Measurements from ENCODE around the gene F2RL1.
"Not testable (repeated sequence)": the region's sequence is repeated elsewhere in the genome, so short reads cannot be mapped to it uniquely, and the experiment has no call there.

Gene F2RL1

DNA sequence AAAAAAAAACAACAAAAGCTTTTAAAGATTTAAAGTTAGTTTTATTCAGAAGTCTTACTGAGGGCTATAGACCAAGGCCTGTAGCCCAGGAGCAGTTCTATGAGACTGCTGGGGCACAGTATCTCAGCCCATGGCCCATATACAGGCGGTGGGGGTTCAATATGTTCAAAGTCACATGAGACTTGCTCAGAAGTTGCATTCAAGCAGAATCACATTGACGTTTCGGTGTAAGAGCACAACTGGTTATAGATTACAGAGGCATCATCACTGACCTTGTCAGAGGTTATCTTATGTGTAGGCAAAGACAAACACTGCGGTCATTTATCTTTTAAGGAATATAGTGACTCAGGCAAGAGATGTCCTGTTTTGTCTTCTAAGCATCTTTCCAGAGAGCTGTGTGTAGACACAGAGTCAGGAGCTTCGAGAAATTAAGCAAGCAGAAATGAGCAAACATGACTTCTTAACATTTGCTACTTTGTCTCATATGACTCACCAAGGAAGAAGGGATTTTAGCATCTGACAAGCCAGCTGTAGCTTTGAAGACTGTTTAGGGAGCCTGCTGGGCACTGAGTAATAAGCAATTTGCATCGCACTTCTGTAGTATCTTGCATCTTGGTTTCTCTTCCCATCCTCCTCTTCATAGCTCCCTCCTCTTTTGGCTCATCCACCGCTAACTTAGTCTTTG is 12.9 kb upstream of the F2RL1 start:
- no peak for DNase-seq (ENCODE audit: low read depth in 2 of 3, low spot score in 2 of 3)

DNA sequence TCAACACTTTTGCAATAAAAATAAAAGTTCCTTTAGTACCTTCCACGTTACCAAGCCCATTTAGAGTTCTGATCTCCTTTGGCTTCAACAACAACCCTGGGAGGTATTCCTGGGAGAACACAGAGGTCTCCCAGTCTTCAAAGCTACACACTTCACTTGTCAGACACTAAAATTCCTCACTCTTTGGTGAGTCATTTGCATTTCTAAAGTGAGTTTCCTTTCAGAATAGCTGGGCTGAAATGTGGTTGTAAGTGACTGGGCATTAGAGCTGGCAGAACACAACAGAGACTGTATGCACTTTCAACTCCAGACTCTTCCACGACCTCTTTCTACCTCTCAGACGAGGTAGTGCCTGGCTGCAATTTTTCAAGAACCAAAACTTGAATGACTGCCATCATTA is 11.5 kb upstream of the F2RL1 start:
- DNase-seq (ENCODE audit: low read depth in 2 of 3, low spot score in 2 of 3), result no peak

DNA sequence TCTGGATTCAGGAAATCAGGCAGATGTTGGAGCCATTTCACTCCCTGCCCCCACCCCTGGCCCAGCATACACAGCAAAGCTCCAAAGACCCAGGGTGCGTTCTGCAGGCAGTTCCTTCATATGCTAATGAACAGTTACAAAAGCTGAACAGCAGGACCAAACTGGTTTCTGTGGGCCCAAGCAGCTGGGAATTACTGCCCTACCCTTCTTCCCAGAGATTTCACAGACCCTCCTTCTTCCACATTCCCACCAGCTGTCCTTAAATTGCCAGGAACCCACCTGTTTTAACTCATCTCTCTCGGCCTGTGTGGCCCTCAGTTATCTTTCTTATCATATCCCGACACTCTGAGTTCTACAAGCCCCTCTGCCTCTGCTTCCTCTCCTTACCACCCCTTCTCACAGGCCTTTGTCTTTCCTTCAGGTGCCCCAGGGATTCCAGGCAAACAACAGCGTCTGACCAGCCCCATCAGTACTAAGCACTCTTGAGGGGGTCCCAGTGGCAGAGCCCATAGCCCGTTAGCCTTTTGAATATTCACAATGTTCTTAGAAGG is 10.6 kb upstream of the F2RL1 start:
- no peak for DNase-seq (ENCODE audit: low read depth in 2 of 3, low spot score in 2 of 3)

- DNase-seq (ENCODE audit: low read depth in 2 of 3, low spot score in 2 of 3), result no peak
Observed at GRCh38 chr5:76809141-76809540, 9.7 kb upstream of the F2RL1 start.

- no peak for DNase-seq (ENCODE audit: low read depth in 2 of 3, low spot score in 2 of 3)
Observed at GRCh38 chr5:76810236-76810635, 8.6 kb upstream of the F2RL1 start.

DNA sequence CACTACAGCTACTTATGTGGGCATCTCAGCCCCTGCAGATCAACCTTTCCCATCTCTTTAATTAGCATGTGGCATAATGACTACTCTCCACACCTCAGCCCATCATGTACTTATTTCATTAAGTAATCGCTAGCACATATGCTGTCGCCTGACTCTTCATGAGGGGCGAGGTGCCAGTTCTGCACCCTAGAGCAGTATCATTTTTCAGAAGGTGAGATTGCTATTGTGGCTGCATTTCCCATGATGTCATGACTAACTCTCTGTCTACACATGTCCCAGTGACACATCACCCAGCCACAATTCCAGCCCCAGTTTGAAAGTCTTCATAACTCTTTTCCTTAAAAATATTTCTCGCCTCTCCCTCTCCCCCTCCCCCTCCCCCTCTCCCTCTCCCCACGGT is 7.6 kb upstream of the F2RL1 start:
- no peak for DNase-seq (ENCODE audit: low read depth in 2 of 3, low spot score in 2 of 3)

GRCh38 chr5:76812209-76812608 is 6.6 kb upstream of the F2RL1 start:
- DNase-seq (ENCODE audit: low read depth in 2 of 3, low spot score in 2 of 3), result not testable (repeated sequence)

GRCh38 chr5:76813982-76814562 is 4.8 kb upstream of the F2RL1 start:
- DNase-seq (ENCODE audit: low read depth in 2 of 3, low spot score in 2 of 3), result no peak

DNA sequence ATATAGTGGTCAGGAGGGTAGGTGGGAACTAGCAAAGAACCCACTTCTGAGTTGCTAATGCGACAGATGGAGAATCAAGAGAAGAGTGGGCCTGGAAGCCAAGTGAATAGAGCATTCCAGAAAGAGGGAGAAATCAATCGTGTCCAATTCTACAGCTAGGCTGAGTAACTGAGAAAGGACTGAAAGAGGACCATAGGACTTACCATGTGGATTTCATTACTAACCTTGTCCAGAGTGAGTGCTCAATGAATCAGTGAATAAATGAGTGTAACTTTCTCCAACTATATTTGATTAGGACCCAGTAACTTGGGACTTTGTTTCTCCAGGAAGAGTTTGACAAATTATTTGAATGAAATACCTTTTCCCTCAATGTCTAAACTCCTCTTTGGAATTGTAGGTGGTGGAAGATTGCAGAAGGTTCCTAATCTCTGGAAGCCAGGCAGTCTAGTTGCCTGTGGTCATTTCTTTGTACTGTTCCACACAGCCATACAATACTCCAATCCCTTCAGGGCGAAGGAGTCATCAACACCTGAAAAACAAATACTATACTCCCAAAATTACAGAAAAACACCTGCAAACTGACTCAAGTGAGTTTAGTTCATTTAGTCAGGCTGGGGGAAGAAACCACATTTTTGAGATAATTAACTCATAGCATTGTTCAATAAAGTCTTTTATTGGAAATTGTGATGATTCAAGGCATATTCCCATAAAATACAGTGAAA is 2.6 kb upstream of the F2RL1 start:
- DNase-seq (ENCODE audit: low read depth in 2 of 3, low spot score in 2 of 3), result no peak

- no peak for DNase-seq (ENCODE audit: low read depth in 2 of 3, low spot score in 2 of 3)
Observed at GRCh38 chr5:76819851-76820525, 1.2 kb downstream of the F2RL1 start.

DNA sequence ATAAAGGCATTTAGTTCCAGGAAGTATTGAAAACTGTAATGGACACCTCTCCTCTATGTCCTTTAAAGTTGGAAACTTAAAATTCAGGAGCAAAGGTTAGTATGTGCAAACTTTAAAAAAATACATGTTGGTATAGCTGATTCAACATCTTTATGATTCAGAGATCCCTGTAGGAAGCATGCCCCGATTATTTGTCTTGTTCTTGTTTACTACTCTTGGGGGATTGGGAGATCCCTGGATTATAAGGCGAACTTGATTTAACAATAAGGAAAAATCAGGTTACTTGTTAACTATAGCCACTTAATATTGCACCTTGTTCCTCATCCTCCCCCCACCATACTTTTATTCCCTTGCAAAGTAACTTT is 1.7 kb downstream of the F2RL1 start:
- no peak for DNase-seq (ENCODE audit: low read depth in 2 of 3, low spot score in 2 of 3)

DNA sequence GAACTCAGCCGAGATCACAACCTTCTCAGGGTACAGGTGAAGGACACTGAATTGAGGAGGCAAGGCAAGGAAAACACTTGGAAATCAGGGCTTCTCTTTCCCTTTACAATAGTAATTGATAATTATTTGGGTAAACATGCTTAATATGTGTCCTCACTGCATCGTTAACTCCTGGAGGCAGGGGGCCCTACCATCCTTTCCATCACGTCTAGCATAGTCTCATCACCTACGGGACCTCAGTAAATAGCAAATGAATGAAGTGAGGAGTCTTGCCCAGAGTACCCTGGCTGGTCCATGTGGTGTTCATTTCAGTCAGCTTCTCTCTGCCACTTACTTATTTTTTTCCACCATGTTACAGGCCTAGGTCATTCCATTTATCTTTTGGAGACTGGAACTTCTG is 2.3 kb downstream of the F2RL1 start:
- no peak for DNase-seq (ENCODE audit: low read depth in 2 of 3, low spot score in 2 of 3)

- DNase-seq (ENCODE audit: low read depth in 2 of 3, low spot score in 2 of 3), result not testable (repeated sequence)
Observed at GRCh38 chr5:76822105-76822731, 3.4 kb downstream of the F2RL1 start.

DNA sequence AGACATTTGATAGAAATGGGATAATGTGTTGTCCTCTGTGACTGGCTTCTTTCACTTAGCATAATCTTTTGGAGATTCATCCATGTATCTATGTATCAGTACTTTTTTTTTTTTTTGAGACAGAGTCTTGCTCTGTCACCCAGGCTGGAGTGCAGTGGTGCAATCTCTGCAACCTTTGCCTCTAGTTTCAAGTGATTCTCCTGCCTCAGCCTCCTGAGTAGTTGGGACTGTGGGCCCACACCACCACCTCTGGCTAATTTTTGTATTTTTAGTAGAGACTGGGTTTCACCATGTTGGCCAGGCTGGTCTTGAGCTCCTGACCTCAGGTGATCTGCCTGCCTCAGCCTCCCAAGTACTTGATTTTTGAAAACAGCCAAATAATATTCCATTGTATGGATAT is 7.6 kb downstream of the F2RL1 start:
- DNase-seq (ENCODE audit: low read depth in 2 of 3, low spot score in 2 of 3), result not testable (repeated sequence)

DNA sequence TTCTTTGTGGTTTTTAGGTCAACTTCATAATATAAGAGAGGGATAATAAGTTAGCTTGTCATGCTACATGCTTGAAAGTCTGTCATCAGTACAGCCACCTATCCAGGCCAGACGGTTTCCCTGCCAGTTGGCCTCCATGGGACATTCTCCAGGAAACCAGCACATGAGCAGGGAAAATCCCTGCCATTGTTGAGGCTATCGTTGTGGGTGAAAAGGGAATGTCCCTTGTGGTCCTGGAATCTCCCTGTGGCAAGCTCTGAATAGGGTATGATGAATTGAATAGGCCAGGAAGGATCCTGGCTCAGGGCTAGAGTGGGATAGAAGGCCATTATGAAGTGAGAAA is 12.3 kb downstream of the F2RL1 start:
- DNase-seq (ENCODE audit: low read depth in 2 of 3, low spot score in 2 of 3), result no peak

DNA sequence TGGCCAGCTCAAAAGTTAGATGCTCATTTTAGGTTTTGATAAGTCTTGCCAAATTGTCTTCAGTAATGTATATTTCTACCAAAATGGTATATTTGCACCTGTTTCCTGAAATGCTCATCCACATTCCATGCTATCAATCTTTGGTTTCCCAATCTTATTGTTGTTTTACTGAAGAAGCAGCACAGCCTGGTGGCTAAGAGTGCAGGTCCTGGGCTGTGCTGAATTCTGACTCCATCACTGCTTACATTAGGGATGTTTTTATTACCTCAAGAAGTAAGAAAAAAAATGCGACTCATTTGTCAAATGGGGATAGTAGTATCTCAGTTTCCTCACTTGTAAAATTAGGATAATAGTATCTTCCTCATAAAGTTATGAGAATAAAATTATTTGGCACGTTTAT is 17.4 kb downstream of the F2RL1 start:
- no peak for DNase-seq (ENCODE audit: low read depth in 2 of 3, low spot score in 2 of 3)

- no peak for DNase-seq (ENCODE audit: low read depth in 2 of 3, low spot score in 2 of 3)
Observed at GRCh38 chr5:76836585-76836984, 17.8 kb downstream of the F2RL1 start.

- no peak for DNase-seq (ENCODE audit: low read depth in 2 of 3, low spot score in 2 of 3)
Observed at GRCh38 chr5:76838481-76839261, 19.8 kb downstream of the F2RL1 start.

DNA sequence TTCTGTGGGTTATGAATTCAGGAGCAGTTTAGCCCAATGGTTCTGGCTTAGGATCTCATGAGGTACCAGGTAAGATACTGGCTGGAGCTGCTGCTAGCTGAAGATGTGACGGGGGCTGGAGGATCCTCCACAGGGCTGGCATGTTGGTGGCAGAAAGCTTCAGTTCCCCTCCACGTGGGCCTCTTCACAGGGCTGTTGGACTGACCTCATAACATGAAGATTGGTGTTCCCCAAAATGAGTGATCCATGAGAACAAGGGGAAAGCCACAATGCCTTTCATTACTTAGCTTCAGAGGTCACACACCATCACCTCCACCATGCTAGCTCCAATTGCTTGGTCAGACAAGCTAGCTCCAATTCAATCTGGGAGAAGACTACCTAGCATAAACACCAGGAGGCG is 22.5 kb downstream of the F2RL1 start:
- no peak for DNase-seq (ENCODE audit: low read depth in 2 of 3, low spot score in 2 of 3)

- DNase-seq (ENCODE audit: low read depth in 2 of 3, low spot score in 2 of 3), result no peak
Observed at GRCh38 chr5:76845890-76846289, 27.1 kb downstream of the F2RL1 start.

Data from activated CD8-positive, alpha-beta memory T cell treated with anti-CD3 and anti-CD28 coated beads for 48 hours (primary cell).